Measurements from ENCODE around the gene P2RY8. TPM values are rescaled to one million over a fixed set of nuclear protein-coding genes. Genes with fewer than 3 reads are reported as not detected.
"Not testable (repeated sequence)": the region's sequence is repeated elsewhere in the genome, so short reads cannot be mapped to it uniquely, and the experiment has no call there.

P2RY8 gene
- total RNA-seq, 1 experiment from 2014 or later: not detected

DNA sequence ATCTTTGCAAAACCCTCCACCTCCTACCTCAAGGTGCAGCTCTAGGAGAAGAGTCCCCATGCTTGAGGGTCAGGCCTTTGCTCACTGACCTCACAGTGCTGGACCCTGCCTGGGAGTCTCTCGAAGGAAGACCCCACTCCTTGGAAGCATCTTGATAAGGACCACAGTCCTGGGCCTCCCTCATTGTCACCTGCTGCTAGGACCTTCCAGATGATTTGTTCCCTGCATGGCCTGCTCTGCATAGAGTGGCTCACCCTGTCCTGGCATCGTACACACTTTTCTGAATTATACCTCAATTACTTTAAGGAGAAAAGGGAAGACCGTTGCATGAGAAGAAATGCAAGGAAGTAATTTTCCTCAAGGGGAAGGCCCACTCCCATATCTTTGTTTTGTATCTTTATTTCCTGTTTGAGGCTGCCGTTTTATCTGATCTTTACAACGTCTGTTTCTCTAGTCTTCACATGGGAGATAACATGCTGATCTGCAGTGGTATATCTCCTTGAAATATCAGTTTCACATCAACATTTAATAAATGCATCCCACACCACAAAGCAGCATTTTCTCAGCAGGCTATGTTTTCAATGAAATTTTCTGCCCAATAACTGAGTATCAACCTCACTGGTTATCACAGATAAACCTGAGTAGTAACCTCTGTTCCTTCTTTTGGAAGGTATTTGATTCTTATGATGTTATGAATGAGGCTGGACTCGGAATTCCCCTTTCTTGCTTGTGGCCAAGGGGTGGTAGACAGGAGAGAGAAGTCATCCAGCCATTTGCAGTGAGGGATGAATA, 39.4 kb upstream of the P2RY8 start:
- H3K27me3 Mint-ChIP-seq (ENCODE audit: insufficient read depth, unreplicated experiment): no peaks in the 10 kb centered on the region
- no peaks in the 10 kb centered on the region for H3K36me3 Mint-ChIP-seq (ENCODE audit: insufficient read depth, unreplicated experiment)
- Histone ChIP-seq H3K9me3 (no peaks in the 10 kb centered on the region), H3K4me1 (no peaks in the 10 kb centered on the region), H3K27me3 (replicated peaks; ENCODE audit: control insufficient read depth, insufficient read depth, low read length) (no peaks in the 10 kb centered on the region), H3K36me3 (ENCODE audit: control insufficient read depth, insufficient read depth, low read length) (no peaks in the 10 kb centered on the region), H3K4me3 (ENCODE audit: low read depth, low read length) (no peak overlapping the region)
- DNase-seq: no peak
- intact Hi-C loops (cut with micrococcal nuclease; ENCODE audit: unreplicated experiment): no loop called here
- H3K9me3 Mint-ChIP-seq (ENCODE audit: unreplicated experiment): no peaks in the 10 kb centered on the region
- H3K4me1 Mint-ChIP-seq (ENCODE audit: low read depth, unreplicated experiment): no peaks in the 10 kb centered on the region
- ChIA-PET CTCF (no interaction called here), POLR2A (no interaction called here)
- H3K4me3 Mint-ChIP-seq (ENCODE audit: unreplicated experiment): no peak overlapping the region
- TF ChIP-seq, protein P1, sequence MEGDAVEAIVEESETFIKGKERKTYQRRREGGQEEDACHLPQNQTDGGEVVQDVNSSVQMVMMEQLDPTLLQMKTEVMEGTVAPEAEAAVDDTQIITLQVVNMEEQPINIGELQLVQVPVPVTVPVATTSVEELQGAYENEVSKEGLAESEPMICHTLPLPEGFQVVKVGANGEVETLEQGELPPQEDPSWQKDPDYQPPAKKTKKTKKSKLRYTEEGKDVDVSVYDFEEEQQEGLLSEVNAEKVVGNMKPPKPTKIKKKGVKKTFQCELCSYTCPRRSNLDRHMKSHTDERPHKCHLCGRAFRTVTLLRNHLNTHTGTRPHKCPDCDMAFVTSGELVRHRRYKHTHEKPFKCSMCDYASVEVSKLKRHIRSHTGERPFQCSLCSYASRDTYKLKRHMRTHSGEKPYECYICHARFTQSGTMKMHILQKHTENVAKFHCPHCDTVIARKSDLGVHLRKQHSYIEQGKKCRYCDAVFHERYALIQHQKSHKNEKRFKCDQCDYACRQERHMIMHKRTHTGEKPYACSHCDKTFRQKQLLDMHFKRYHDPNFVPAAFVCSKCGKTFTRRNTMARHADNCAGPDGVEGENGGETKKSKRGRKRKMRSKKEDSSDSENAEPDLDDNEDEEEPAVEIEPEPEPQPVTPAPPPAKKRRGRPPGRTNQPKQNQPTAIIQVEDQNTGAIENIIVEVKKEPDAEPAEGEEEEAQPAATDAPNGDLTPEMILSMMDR (IDR thresholded peaks at IDR 0.05; ENCODE audit: insufficient read depth in 1 of 2, low read depth in 1 of 2, low read length in 1 of 2, severe bottlenecking in 1 of 2, unreplicated experiment in 1 of 2): no peak
- no TSS peak for BruUV-seq (replicated peaks)
- H3K27ac Mint-ChIP-seq (ENCODE audit: unreplicated experiment): no peak overlapping the region

DNA sequence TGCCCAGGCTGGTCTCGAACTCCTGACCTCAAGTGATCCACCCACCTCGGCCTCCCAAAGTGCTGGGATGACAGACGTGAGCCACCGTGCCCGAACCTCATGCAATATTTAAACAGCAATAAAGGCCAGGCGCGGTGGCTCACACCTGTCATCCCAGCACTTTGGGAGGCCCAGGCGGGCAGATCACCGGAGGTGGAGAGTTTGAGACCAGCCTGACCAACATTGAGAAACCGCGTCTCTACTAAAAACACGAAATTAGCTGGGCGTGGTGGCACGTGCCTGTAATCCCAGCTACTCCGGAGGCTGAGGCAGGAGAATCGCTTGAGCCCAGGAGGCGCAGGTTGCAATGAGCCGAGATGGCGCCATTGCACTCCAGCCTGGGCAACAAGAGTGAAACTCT, 37.2 kb upstream of the P2RY8 start:
- CTCF ChIA-PET; H3K4me1 ChIP-seq; DNase-seq; H3K36me3 Mint-ChIP-seq (ENCODE audit: insufficient read depth, unreplicated experiment); POLR2A ChIA-PET; BruUV-seq (replicated peaks); H3K4me3 Mint-ChIP-seq (ENCODE audit: unreplicated experiment); H3K9me3 Mint-ChIP-seq (ENCODE audit: unreplicated experiment); H3K4me3 ChIP-seq (ENCODE audit: low read depth, low read length); intact Hi-C loops (cut with micrococcal nuclease; ENCODE audit: unreplicated experiment); H3K4me1 Mint-ChIP-seq (ENCODE audit: low read depth, unreplicated experiment); H3K9me3 ChIP-seq; H3K27me3 ChIP-seq (replicated peaks; ENCODE audit: control insufficient read depth, insufficient read depth, low read length); H3K27ac Mint-ChIP-seq (ENCODE audit: unreplicated experiment); H3K36me3 ChIP-seq (ENCODE audit: control insufficient read depth, insufficient read depth, low read length); H3K27me3 Mint-ChIP-seq (ENCODE audit: insufficient read depth, unreplicated experiment): not testable (repeated sequence)

DNA sequence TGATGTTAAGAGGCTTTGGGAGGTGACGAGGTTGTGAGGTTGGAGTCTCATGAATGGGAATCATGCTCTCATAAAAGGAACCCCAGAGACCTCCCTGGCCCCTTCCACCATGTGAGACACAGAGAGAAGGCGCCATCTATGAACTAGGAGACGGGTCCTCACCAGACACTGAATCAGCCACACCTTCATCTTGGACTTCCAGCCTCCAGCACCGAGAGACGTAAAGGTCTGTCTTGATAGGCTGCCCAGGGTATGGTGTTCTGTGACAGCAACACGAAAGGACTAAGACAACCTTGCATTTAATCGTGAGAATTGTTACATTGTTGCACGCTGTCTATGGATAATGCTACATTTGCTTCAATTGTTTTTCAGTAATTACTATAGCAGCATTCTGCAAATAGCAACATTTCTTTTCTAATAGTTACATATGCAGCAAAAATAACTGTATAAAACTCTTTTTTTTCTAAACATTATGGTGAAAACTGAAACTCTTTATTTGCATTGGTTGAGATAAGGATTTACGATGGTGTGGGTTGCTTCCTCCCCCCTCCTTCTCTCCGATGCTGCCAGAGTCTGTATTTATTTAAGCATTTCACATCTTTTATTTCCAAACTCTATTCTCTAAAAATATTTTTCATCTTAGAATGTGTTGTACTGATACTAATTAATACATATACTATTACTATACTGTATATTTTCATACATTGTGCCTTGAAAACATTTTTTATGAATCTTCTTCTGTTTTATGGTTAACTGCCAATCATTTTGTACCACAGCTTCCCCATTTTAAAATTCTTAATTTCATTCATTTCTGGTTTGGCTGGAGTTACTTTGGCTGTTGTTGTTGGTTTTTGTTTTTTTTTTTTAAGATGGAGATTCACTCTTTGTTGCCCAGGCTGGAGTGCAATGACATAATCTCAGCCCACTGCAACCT, 28.0 kb upstream of the P2RY8 start:
- peaks cover 5% of the 10 kb centered on the region for H3K27me3 Mint-ChIP-seq (ENCODE audit: insufficient read depth, unreplicated experiment)
- Histone ChIP-seq H3K36me3 (ENCODE audit: control insufficient read depth, insufficient read depth, low read length) (no peaks in the 10 kb centered on the region), H3K4me1 (no peaks in the 10 kb centered on the region), H3K4me3 (ENCODE audit: low read depth, low read length) (no peak overlapping the region), H3K9me3 (no peaks in the 10 kb centered on the region), H3K27me3 (replicated peaks; ENCODE audit: control insufficient read depth, insufficient read depth, low read length) (no peaks in the 10 kb centered on the region)
- no peaks in the 10 kb centered on the region for H3K9me3 Mint-ChIP-seq (ENCODE audit: unreplicated experiment)
- no peak overlapping the region for H3K27ac Mint-ChIP-seq (ENCODE audit: unreplicated experiment)
- intact Hi-C loops (cut with micrococcal nuclease; ENCODE audit: unreplicated experiment): loop anchor here (1.0 kb wide), 1 partner anchor 26 kb away; the partner anchor contains the start of gene AKAP17A
- TF ChIP-seq, protein P1 (IDR thresholded peaks at IDR 0.05; ENCODE audit: insufficient read depth in 1 of 2, low read depth in 1 of 2, low read length in 1 of 2, severe bottlenecking in 1 of 2, unreplicated experiment in 1 of 2): no peak
- no peaks in the 10 kb centered on the region for H3K4me1 Mint-ChIP-seq (ENCODE audit: low read depth, unreplicated experiment)
- no peaks in the 10 kb centered on the region for H3K36me3 Mint-ChIP-seq (ENCODE audit: insufficient read depth, unreplicated experiment)
- no peak overlapping the region for H3K4me3 Mint-ChIP-seq (ENCODE audit: unreplicated experiment)
- DNase-seq: no peak
- ChIA-PET CTCF (no interaction called here), POLR2A (no interaction called here)
- no TSS peak for BruUV-seq (replicated peaks)

DNA sequence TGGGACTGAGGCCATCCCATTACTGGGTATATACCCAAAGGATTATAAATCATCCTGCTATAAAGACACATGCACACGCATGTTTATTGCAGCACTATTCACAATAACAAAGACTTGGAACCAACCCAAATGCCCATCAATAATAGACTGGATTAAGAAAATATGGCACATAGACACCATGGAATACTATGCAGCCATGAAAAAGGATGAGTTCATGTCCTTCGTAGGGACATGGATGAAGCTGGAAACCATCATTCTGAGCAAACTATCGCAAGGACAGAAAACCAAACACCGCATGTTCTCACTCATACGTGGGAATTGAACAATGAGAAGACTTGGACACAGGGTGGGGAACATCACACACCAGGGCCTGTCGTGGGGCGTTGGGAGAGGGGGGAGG, 27.1 kb upstream of the P2RY8 start:
- H3K9me3 ChIP-seq; H3K4me3 Mint-ChIP-seq (ENCODE audit: unreplicated experiment); H3K27me3 ChIP-seq (replicated peaks; ENCODE audit: control insufficient read depth, insufficient read depth, low read length); BruUV-seq (replicated peaks); H3K4me1 Mint-ChIP-seq (ENCODE audit: low read depth, unreplicated experiment); intact Hi-C loops (cut with micrococcal nuclease; ENCODE audit: unreplicated experiment); H3K27me3 Mint-ChIP-seq (ENCODE audit: insufficient read depth, unreplicated experiment); H3K36me3 ChIP-seq (ENCODE audit: control insufficient read depth, insufficient read depth, low read length); H3K27ac Mint-ChIP-seq (ENCODE audit: unreplicated experiment); H3K4me3 ChIP-seq (ENCODE audit: low read depth, low read length); CTCF ChIA-PET; DNase-seq; H3K36me3 Mint-ChIP-seq (ENCODE audit: insufficient read depth, unreplicated experiment); H3K9me3 Mint-ChIP-seq (ENCODE audit: unreplicated experiment); POLR2A ChIA-PET; H3K4me1 ChIP-seq: not testable (repeated sequence)
